ENCODE results near the gene CAPZA1.

- no peak for TF ChIP-seq CTCF (IDR thresholded peaks at IDR 0.05)
- TF ChIP-seq POLR2A (IDR thresholded peaks at IDR 0.05), result no peak
These were observed 90.5 kb downstream of the CAPZA1 start for GRCh38 chr1:112710159-112710558.

Data from adrenal gland (tissue), 5 donors.